Liver (tissue), 9 donors: Measurements from ENCODE around the gene GTPBP3. TPM values are rescaled to one million over a fixed set of nuclear protein-coding genes. Genes with fewer than 3 reads are reported as not detected.

Source experiments
- DNase-seq: peaks from one replicate; pipeline ENCODE4 v3.0.0-alpha.2; 2017; ENCODE audit warnings: low spot score
- H3K27ac ChIP-seq, 2 donors: one replicate each; pipeline ENCODE4 v1.7.0; 2013; ENCODE audit warnings: inconsistent platforms in 2 of 2, low read length in 2 of 2, control low read depth in 1 of 2, low read depth in 1 of 2, mild to moderate bottlenecking in 1 of 2
- H3K27me3 ChIP-seq, 4 donors: one replicate each; pipeline versions ENCODE4 v1.6.1 to v1.7.0; 2013; ENCODE audit warnings: low read length in 3 of 4, inconsistent platforms in 1 of 4, mild to moderate bottlenecking in 1 of 4, moderate library complexity in 1 of 4; ENCODE audit not compliant: control insufficient read depth in 4 of 4, insufficient read depth in 4 of 4
- H3K36me3 ChIP-seq, 4 donors: one replicate each; pipeline versions ENCODE4 v1.6.1 to v1.7.0; 2013; ENCODE audit warnings: low read length in 3 of 4, mild to moderate bottlenecking in 3 of 4, low read depth in 1 of 4, moderate library complexity in 1 of 4; ENCODE audit not compliant: control insufficient read depth in 4 of 4, insufficient read depth in 3 of 4
- H3K4me1 ChIP-seq, 4 donors: one replicate each; pipeline versions ENCODE4 v1.6.1 to v1.7.0; 2013; ENCODE audit warnings: low read length in 3 of 4, mild to moderate bottlenecking in 3 of 4, moderate library complexity in 1 of 4; ENCODE audit not compliant: control insufficient read depth in 4 of 4, insufficient read depth in 4 of 4
- H3K4me3 ChIP-seq, 3 donors: one replicate each; pipeline versions ENCODE4 v1.6.1 to v1.7.0; 2013; ENCODE audit warnings: low read length in 3 of 3, control low read depth in 1 of 3, low read depth in 1 of 3, mild to moderate bottlenecking in 1 of 3
- H3K9ac ChIP-seq, 2 donors: one replicate each; pipeline ENCODE4 v1.7.0; 2013; ENCODE audit warnings: low read length in 2 of 2, mild to moderate bottlenecking in 2 of 2, moderate library complexity in 2 of 2, control low read depth in 1 of 2, low read depth in 1 of 2
- H3K9me3 ChIP-seq, 4 donors: one replicate each; pipeline versions ENCODE4 v1.6.1 to v1.7.0; 2013; ENCODE audit warnings: low read length in 3 of 4; ENCODE audit not compliant: control insufficient read depth in 4 of 4
- EGR1 ChIP-seq, 2 donors: IDR thresholded peaks; 2 replicates each; pipeline ENCODE4 v1.6.1; 2016 to 2018; ENCODE audit warnings: antibody characterized with exemption in 2 of 2, low read depth in 2 of 2
- FOXA2 ChIP-seq: IDR thresholded peaks from 2 replicates; pipeline ENCODE4 v1.6.1; 2016; ENCODE audit warnings: antibody characterized with exemption
- HNF4G ChIP-seq: IDR thresholded peaks from 2 replicates; pipeline ENCODE4 v1.6.1; 2016; ENCODE audit warnings: antibody characterized with exemption
- JUND ChIP-seq, 2 donors: IDR thresholded peaks; 2 replicates each; pipeline ENCODE4 v1.6.1; 2016; ENCODE audit warnings: antibody characterized with exemption in 2 of 2
- NR2F2 ChIP-seq: IDR thresholded peaks from 2 replicates; pipeline ENCODE4 v1.6.1; 2016; ENCODE audit warnings: antibody characterized with exemption
- RXRA ChIP-seq, 2 donors: IDR thresholded peaks; 2 replicates each; pipeline ENCODE4 v1.6.1; 2017 to 2018; ENCODE audit warnings: antibody characterized with exemption in 2 of 2, mild to moderate bottlenecking in 1 of 2
- SP1 ChIP-seq: IDR thresholded peaks from 2 replicates; pipeline ENCODE4 v1.6.1; 2018; ENCODE audit warnings: antibody characterized with exemption, mild to moderate bottlenecking
- TAF1 ChIP-seq: conservative IDR thresholded peaks from 2 replicates; pipeline ENCODE4 v1.6.1; 2016; ENCODE audit warnings: antibody characterized with exemption, mild to moderate bottlenecking
- YY1 ChIP-seq: IDR thresholded peaks from 2 replicates; pipeline ENCODE4 v1.6.1; 2016; ENCODE audit warnings: antibody characterized with exemption, mild to moderate bottlenecking
- WGBS: extraction: QIAGEN DNeasy Blood & Tissue Kit; methylation state at CpG from one replicate; pipeline ENCODE4 v1.1.7; 2013; 5-methylcytosine and 5-hydroxymethylcytosine counted together
- polyA plus RNA-seq, 2 donors: library from polyadenylated mRNA; stranded (reverse) in 1 of 2; unstranded in 1 of 2; fragments of 200-250 nt in 1 of 2; fragments of >200 nt in 1 of 2; fragmentation: Nextera tagmentation in 1 of 2; extraction: Ambion mirVana in 1 of 2; gene quantifications; one replicate each; pipeline versions ENCODE4 v1.2.1 to v1.2.3, GENCODE V29; 2013 to 2015
- total RNA-seq, 2 donors: library from RNA; depleted of rRNA; stranded (reverse); fragments of >200 nt; gene quantifications; one replicate each; pipeline ENCODE4 v1.2.3, GENCODE V29; 2014
- TF ChIP-seq, protein P1 (sequence below): IDR thresholded peaks from 2 replicates; pipeline ENCODE4 v1.6.1; 2016; ENCODE audit warnings: antibody characterized with exemption
- TF ChIP-seq, protein P2 (sequence below): IDR thresholded peaks from 2 replicates; pipeline ENCODE4 v1.6.1; 2016; ENCODE audit warnings: antibody characterized with exemption
- TF ChIP-seq, protein P3 (sequence below): IDR thresholded peaks from 2 replicates; pipeline ENCODE4 v1.6.1; 2016; ENCODE audit warnings: antibody characterized with exemption, mild to moderate bottlenecking
- TF ChIP-seq, protein P4 (sequence below): IDR thresholded peaks from 2 replicates; pipeline ENCODE4 v1.6.1; 2016; ENCODE audit warnings: antibody characterized with exemption
- TF ChIP-seq, protein P5 (sequence below): fragments of 150-350 bp; IDR thresholded peaks from 2 replicates; pipeline ENCODE4 v1.5.1; 2017; ENCODE audit warnings: improper control_type of control experiment, low read depth, low read length; ENCODE audit not compliant: missing input control
- donor health status: healthy.
- donor health status: healthy.
- donor health status: healthy.
- donor health status: healthy.
- donor health status: healthy.

GTPBP3 gene
- total and polyA plus RNA-seq, 4 donors = 4.9 to 15.5 (median 9.6) TPM

DNA sequence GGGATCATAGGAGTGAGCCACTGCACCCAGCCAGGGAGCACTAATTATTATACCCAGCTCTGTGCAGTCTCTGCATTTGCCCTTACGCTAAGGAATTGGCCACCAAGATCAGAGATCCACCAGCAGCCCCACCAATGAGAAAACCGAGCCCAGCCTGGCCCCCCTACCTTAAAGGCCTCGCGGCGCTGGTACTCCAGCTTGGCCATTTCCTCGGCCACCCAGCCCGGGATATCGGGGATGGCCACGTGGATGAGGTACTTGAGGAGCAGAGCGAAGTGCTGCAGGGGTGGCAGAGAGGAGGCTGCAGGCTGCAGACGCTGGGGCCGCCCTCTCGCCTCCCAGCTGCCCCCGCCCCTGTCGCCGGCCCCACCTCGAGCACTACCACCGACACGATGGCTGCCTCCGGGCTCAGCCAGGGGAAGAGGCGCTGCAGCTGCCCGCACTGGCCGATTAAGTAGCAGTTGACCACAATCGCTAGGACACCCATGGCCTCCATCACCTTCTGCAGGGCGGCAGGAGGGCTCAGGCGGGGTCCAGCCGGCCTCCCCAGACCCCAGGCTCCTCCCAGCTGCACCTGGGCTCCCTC lies 10.2 kb upstream of the GTPBP3 start:
- peaks cover 0 to 2% (median 0%) of the 10 kb centered on the region in 4 donors for H3K36me3 ChIP-seq
- no peak overlapping the region for H3K9ac ChIP-seq
- no peak overlapping the region for H3K4me3 ChIP-seq
- peaks cover 12 to 23% (median 14%) of the 10 kb centered on the region in 4 donors for H3K4me1 ChIP-seq
- H3K9me3 ChIP-seq = no peaks in the 10 kb centered on the region
- WGBS = 91% methylated on average over 27 of the region's 27 CpGs
- H3K27ac ChIP-seq = no peak overlapping the region
- TF ChIP-seq FOXA2 (no peak), RXRA (IDR thresholded peaks at IDR 0.05) (no peak), JUND (IDR thresholded peaks at IDR 0.05) (no peak), HNF4G (no peak), EGR1 (IDR thresholded peaks at IDR 0.05; ENCODE audit: low read depth in 2 of 2) (no peak), YY1 (no peak), SP1 (no peak), NR2F2 (no peak), TAF1 (no peak)
- TF ChIP-seq, protein P1, sequence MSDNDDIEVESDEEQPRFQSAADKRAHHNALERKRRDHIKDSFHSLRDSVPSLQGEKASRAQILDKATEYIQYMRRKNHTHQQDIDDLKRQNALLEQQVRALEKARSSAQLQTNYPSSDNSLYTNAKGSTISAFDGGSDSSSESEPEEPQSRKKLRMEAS = no peak
- TF ChIP-seq, protein P2, sequence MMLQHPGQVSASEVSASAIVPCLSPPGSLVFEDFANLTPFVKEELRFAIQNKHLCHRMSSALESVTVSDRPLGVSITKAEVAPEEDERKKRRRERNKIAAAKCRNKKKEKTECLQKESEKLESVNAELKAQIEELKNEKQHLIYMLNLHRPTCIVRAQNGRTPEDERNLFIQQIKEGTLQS = no peak
- TF ChIP-seq, protein P3, sequence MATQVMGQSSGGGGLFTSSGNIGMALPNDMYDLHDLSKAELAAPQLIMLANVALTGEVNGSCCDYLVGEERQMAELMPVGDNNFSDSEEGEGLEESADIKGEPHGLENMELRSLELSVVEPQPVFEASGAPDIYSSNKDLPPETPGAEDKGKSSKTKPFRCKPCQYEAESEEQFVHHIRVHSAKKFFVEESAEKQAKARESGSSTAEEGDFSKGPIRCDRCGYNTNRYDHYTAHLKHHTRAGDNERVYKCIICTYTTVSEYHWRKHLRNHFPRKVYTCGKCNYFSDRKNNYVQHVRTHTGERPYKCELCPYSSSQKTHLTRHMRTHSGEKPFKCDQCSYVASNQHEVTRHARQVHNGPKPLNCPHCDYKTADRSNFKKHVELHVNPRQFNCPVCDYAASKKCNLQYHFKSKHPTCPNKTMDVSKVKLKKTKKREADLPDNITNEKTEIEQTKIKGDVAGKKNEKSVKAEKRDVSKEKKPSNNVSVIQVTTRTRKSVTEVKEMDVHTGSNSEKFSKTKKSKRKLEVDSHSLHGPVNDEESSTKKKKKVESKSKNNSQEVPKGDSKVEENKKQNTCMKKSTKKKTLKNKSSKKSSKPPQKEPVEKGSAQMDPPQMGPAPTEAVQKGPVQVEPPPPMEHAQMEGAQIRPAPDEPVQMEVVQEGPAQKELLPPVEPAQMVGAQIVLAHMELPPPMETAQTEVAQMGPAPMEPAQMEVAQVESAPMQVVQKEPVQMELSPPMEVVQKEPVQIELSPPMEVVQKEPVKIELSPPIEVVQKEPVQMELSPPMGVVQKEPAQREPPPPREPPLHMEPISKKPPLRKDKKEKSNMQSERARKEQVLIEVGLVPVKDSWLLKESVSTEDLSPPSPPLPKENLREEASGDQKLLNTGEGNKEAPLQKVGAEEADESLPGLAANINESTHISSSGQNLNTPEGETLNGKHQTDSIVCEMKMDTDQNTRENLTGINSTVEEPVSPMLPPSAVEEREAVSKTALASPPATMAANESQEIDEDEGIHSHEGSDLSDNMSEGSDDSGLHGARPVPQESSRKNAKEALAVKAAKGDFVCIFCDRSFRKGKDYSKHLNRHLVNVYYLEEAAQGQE = no peak
- TF ChIP-seq, protein P4, sequence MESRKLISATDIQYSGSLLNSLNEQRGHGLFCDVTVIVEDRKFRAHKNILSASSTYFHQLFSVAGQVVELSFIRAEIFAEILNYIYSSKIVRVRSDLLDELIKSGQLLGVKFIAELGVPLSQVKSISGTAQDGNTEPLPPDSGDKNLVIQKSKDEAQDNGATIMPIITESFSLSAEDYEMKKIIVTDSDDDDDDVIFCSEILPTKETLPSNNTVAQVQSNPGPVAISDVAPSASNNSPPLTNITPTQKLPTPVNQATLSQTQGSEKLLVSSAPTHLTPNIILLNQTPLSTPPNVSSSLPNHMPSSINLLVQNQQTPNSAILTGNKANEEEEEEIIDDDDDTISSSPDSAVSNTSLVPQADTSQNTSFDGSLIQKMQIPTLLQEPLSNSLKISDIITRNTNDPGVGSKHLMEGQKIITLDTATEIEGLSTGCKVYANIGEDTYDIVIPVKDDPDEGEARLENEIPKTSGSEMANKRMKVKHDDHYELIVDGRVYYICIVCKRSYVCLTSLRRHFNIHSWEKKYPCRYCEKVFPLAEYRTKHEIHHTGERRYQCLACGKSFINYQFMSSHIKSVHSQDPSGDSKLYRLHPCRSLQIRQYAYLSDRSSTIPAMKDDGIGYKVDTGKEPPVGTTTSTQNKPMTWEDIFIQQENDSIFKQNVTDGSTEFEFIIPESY = no peak
- TF ChIP-seq, protein P5, sequence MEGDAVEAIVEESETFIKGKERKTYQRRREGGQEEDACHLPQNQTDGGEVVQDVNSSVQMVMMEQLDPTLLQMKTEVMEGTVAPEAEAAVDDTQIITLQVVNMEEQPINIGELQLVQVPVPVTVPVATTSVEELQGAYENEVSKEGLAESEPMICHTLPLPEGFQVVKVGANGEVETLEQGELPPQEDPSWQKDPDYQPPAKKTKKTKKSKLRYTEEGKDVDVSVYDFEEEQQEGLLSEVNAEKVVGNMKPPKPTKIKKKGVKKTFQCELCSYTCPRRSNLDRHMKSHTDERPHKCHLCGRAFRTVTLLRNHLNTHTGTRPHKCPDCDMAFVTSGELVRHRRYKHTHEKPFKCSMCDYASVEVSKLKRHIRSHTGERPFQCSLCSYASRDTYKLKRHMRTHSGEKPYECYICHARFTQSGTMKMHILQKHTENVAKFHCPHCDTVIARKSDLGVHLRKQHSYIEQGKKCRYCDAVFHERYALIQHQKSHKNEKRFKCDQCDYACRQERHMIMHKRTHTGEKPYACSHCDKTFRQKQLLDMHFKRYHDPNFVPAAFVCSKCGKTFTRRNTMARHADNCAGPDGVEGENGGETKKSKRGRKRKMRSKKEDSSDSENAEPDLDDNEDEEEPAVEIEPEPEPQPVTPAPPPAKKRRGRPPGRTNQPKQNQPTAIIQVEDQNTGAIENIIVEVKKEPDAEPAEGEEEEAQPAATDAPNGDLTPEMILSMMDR = no peak
- no peak for DNase-seq
- H3K27me3 ChIP-seq = no peaks in the 10 kb centered on the region
